ENCODE measurements around the gene CCNB1. TPM values are rescaled to one million over a fixed set of nuclear protein-coding genes. Genes with fewer than 3 reads are reported as not detected.

Gene CCNB1
- total RNA-seq, 2 donors from 2014 or later: 117 to 128 TPM

DNA sequence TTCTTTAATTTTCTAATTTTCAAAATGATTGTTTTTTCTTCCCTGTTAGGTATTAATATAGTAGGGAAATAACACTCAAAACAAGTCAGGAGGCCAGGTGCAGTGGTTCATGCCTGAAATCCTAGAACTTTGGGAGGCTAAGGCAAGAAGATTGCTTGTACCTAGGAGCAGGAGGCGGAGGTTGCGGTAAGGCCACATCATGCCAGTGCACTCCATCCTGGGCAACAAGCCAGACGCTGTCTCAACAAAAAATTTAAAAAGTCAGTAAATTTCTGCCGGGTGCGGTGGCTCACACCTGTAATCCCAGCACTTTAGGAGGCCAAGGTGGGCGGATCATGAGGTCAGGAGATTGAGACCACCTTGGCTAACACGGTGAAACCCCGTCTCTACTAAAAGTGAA is 57.6 kb downstream of the CCNB1 start:
- Mint-ChIP-seq H3K27ac (no peak overlapping the region), H3K4me1 (ENCODE audit: low read depth) (no peaks in the 10 kb centered on the region), H3K9me3 (no peaks in the 10 kb centered on the region), H3K36me3 (ENCODE audit: insufficient read depth in 2 of 2) (peaks cover 2 to 8% of the 10 kb centered on the region in 2 donors), H3K27me3 (ENCODE audit: low read depth) (no peaks in the 10 kb centered on the region), H3K4me3 (no peak overlapping the region)
- ATAC-seq (replicated peaks in 1 of 2) (no peak), DNase-seq (no peak)

DNA sequence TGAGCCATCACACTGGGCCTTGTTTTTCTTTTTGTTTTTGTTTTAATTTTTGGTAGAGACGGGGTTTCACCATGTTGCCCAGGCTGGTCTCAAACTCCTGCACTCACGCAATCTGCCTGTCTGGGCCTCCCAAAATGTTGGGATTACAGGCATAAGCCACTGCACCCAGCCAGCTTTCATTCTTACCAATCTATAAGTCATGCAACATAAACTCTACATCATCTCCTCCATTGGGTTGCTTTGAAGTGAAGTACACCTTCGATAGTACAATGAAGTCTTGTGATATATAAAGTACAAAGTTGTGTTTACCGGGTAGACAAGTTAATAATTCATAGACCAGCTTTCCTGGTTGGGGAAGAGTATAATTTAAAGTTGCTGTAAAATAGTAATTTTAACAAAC is 58.9 kb downstream of the CCNB1 start:
- H3K27ac Mint-ChIP-seq: no peak overlapping the region
- no peaks in the 10 kb centered on the region for H3K4me1 Mint-ChIP-seq (ENCODE audit: low read depth)
- no peaks in the 10 kb centered on the region for H3K27me3 Mint-ChIP-seq (ENCODE audit: low read depth)
- H3K36me3 Mint-ChIP-seq (ENCODE audit: insufficient read depth in 2 of 2): peaks cover 0 to 5% of the 10 kb centered on the region in 2 donors
- H3K9me3 Mint-ChIP-seq: no peaks in the 10 kb centered on the region
- H3K4me3 Mint-ChIP-seq: no peak overlapping the region
- ATAC-seq (replicated peaks in 1 of 2): no peak
- DNase-seq: no peak

Other genes with a start within 250 kb of the CCNB1 start
- 10 to 100 TPM; 31.7 to 37.0 TPM for gene SLC30A5, start 73.1 kb upstream of the CCNB1 start, total RNA-seq
- gene CENPH, start 22.4 kb downstream of the CCNB1 start, total RNA-seq: 10 to 100 TPM; 47.3 to 49.6 TPM
- 10 to 100 TPM; 52.2 to 67.3 TPM for gene CDK7, start 67.7 kb downstream of the CCNB1 start, total RNA-seq
- 10 to 100 TPM; 10.6 to 12.6 TPM for gene CCDC125, start 165.7 kb downstream of the CCNB1 start, total RNA-seq
- gene AK6, start 202.4 kb downstream of the CCNB1 start, total RNA-seq: 10 to 100 TPM; 56.9 to 64.4 TPM
- 10 to 100 TPM; 78.4 to 85.1 TPM for gene TAF9, start 202.4 kb downstream of the CCNB1 start, total RNA-seq
- 10 to 100 TPM; 33.2 to 37.4 TPM for gene RAD17, start 202.7 kb downstream of the CCNB1 start, total RNA-seq
- gene MARVELD2, start 248.0 kb downstream of the CCNB1 start, total RNA-seq: under 1 TPM; 0.74 to 0.76 TPM